ENCODE results near the gene DZIP1. TPM values are rescaled to one million over a fixed set of nuclear protein-coding genes. Genes with fewer than 3 reads are reported as not detected.
A peak's percentile ranks its signal among the peaks of the same experiment; 100 is the strongest.

Gene DZIP1
- total RNA-seq, 1 experiment from 2014 or later: 33.6 TPM

- Histone ChIP-seq H4K20me1 (ENCODE audit: control insufficient read depth, insufficient read depth, insufficient read length) (no peaks in the 10 kb centered on the region), H3T11ph (ENCODE audit: low read length) (no peak overlapping the region), H3K9me3 (ENCODE audit: control insufficient read depth, low read depth, low read length) (no peaks in the 10 kb centered on the region), H3K14ac (ENCODE audit: insufficient read depth, low read length) (no peak overlapping the region), H3K23me2 (ENCODE audit: insufficient read length, low read depth, low read length, poor library complexity, severe bottlenecking) (no peaks in the 10 kb centered on the region), H2BK120ac (ENCODE audit: low read depth, low read length, poor library complexity, severe bottlenecking) (no peak overlapping the region), H3K4me1 (ENCODE audit: insufficient read depth, low read length) (peaks cover 2% of the 10 kb centered on the region; the same call in 1 of the 2 replicates), H2AFZ (ENCODE audit: low read length) (no peak overlapping the region), H3K56ac (ENCODE audit: insufficient read length, low read depth, low read length) (no peak overlapping the region), H4K91ac (ENCODE audit: insufficient read length, low read depth, low read length) (no peak overlapping the region), H3K79me2 (ENCODE audit: insufficient read depth, low read length) (no peaks in the 10 kb centered on the region), H3K4me2 (ENCODE audit: insufficient read depth, insufficient read length, low read length) (no peak overlapping the region), H3K9ac (ENCODE audit: extremely low read depth, insufficient read length, low read length) (no peak overlapping the region), H2AK5ac (ENCODE audit: insufficient read length, low read length) (no peak overlapping the region), H4K8ac (replicated peaks; ENCODE audit: insufficient read length, low read depth, low read length) (no peak overlapping the region), H4K5ac (ENCODE audit: insufficient read length, low read depth, low read length) (no peak overlapping the region), H3K18ac (ENCODE audit: insufficient read length, low read depth, low read length) (no peak overlapping the region), H3K79me1 (ENCODE audit: insufficient read depth, low read depth, low read length, poor library complexity, severe bottlenecking) (no peaks in the 10 kb centered on the region), H3K23ac (ENCODE audit: insufficient read length, low read depth, low read length) (no peak overlapping the region), H2BK12ac (ENCODE audit: insufficient read length, low read depth, low read length) (no peak overlapping the region), H3K4ac (ENCODE audit: low read depth, low read length) (no peak overlapping the region), H2BK15ac (ENCODE audit: low read depth, low read length) (no peak overlapping the region), H3K27ac (ENCODE audit: insufficient read length, low read depth, low read length) (no peak overlapping the region), H3K27me3 (ENCODE audit: insufficient read depth, low read length) (peaks cover 1% of the 10 kb centered on the region; the same call in 1 of the 2 replicates), H2BK20ac (ENCODE audit: low read depth, low read length, poor library complexity, severe bottlenecking) (peak overlapping the region; percentile 12), H2BK5ac (ENCODE audit: insufficient read length, low read length) (no peak overlapping the region)
- Mint-ChIP-seq H3K27ac (no peak overlapping the region), H3K9me3 (peaks cover 9 to 11% of the 10 kb centered on the region in 2 experiments; a peak in 4 of 5 replicates), H3K4me3 (no peak overlapping the region), H3K36me3 (ENCODE audit: insufficient read depth in 1 of 3, low read depth in 3 of 3) (peaks cover 0 to 4% (median 0%) of the 10 kb centered on the region in 3 experiments; a peak in 2 of 7 replicates), H3K27me3 (ENCODE audit: low read depth) (peaks cover 21% of the 10 kb centered on the region), H3K4me1 (peaks cover 13 to 16% of the 10 kb centered on the region in 2 experiments)
- no CpG with 5 or more reads among the region's 1 CpG for WGBS (ENCODE audit: extremely low coverage, insufficient read length, low lambda C conversion rate)
- TF ChIP-seq, protein P1, sequence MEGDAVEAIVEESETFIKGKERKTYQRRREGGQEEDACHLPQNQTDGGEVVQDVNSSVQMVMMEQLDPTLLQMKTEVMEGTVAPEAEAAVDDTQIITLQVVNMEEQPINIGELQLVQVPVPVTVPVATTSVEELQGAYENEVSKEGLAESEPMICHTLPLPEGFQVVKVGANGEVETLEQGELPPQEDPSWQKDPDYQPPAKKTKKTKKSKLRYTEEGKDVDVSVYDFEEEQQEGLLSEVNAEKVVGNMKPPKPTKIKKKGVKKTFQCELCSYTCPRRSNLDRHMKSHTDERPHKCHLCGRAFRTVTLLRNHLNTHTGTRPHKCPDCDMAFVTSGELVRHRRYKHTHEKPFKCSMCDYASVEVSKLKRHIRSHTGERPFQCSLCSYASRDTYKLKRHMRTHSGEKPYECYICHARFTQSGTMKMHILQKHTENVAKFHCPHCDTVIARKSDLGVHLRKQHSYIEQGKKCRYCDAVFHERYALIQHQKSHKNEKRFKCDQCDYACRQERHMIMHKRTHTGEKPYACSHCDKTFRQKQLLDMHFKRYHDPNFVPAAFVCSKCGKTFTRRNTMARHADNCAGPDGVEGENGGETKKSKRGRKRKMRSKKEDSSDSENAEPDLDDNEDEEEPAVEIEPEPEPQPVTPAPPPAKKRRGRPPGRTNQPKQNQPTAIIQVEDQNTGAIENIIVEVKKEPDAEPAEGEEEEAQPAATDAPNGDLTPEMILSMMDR (conservative IDR thresholded peaks at IDR 0.05): no peak
- DNase-seq: no peak
These were observed 7.8 kb upstream of the DZIP1 start for GRCh38 chr13:95652244-95652764.
